ENCODE data around the gene PCDHA1.

The PCDHA1 gene

GRCh38 chr5:140992828-140993227, 206.9 kb downstream of the PCDHA1 start:
- Histone ChIP-seq H3K9ac (ENCODE audit: low read length) (no peak overlapping the region), H3K4me1 (ENCODE audit: low read length) (no peaks in the 10 kb centered on the region), H2AFZ (ENCODE audit: low read depth, low read length) (no peak overlapping the region), H3K4me3 (ENCODE audit: low read length) (no peak overlapping the region), H4K20me1 (ENCODE audit: insufficient read depth, low read length) (no peaks in the 10 kb centered on the region), H3K79me2 (ENCODE audit: low read length) (no peaks in the 10 kb centered on the region), H3K9me3 (ENCODE audit: insufficient read depth, low read length) (no peaks in the 10 kb centered on the region), H3K36me3 (replicated peaks; ENCODE audit: low read depth, low read length) (no peaks in the 10 kb centered on the region), H3K4me2 (ENCODE audit: low read length) (no peak overlapping the region), H3K27ac (ENCODE audit: low read length) (no peak overlapping the region), H3K27me3 (ENCODE audit: low read depth, low read length) (no peaks in the 10 kb centered on the region)
- no peak for TF ChIP-seq EZH2phosphoT487 (IDR thresholded peaks at IDR 0.05; ENCODE audit: low read depth)
- TF ChIP-seq CTCF (IDR thresholded peaks at IDR 0.05; ENCODE audit: low read depth, low read length): no peak

DNA sequence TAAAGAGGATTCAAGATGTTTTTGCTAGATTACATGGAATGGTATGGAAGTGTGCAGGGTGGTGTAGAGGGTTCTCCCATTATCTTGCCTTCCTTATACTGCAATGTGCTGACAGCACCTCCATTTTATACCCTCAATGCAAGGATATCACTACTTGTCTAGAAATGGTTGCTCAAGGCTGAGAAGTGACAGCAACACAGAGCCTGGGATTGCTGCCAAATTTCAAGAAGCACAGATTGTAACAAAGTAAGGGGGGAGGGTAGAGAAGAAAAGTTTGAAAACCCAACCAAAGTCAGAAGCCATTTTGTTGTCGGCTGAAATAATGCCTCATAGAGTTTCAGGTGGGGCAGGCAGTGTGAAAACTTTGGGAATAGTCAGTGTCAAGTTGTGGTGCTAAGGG, 210.1 kb downstream of the PCDHA1 start:
- H3K27me3 ChIP-seq (ENCODE audit: low read depth, low read length): no peaks in the 10 kb centered on the region
- H3K36me3 ChIP-seq (replicated peaks; ENCODE audit: low read depth, low read length): no peaks in the 10 kb centered on the region
- no peak overlapping the region for H3K4me3 ChIP-seq (ENCODE audit: low read length)
- no peak overlapping the region for H3K27ac ChIP-seq (ENCODE audit: low read length)
- H3K4me2 ChIP-seq (ENCODE audit: low read length): no peak overlapping the region
- H2AFZ ChIP-seq (ENCODE audit: low read depth, low read length): no peak overlapping the region
- no peaks in the 10 kb centered on the region for H4K20me1 ChIP-seq (ENCODE audit: insufficient read depth, low read length)
- no peaks in the 10 kb centered on the region for H3K79me2 ChIP-seq (ENCODE audit: low read length)
- no peak overlapping the region for H3K9ac ChIP-seq (ENCODE audit: low read length)
- no peaks in the 10 kb centered on the region for H3K4me1 ChIP-seq (ENCODE audit: low read length)
- TF ChIP-seq CTCF (IDR thresholded peaks at IDR 0.05; ENCODE audit: low read depth, low read length) (no peak), EZH2phosphoT487 (IDR thresholded peaks at IDR 0.05; ENCODE audit: low read depth) (no peak)
- H3K9me3 ChIP-seq (ENCODE audit: insufficient read depth, low read length): no peaks in the 10 kb centered on the region

DNA sequence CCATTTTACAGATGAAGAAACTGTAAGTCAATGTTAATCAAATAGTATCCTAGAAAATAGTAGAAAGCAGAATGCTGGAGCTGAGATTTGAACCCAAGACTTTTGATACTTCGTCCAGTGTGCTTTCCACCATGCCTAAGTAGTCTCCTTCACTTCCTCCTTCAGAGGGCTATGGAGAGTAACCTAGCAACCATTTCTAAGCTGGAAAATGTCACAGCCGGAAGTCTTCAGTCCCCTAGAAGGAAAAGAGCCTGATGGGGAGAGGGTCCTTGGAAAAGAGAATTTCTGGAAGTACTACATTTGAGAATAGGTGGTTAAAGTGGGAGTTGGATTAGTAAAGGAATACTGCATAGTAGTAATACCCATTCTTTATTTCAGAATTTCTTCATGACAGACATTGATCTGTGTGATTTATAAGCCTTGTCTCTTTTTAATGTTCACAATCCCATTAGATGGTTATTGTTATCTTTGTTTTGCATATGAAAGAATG, 213.0 kb downstream of the PCDHA1 start:
- no peak overlapping the region for H3K4me2 ChIP-seq (ENCODE audit: low read length)
- H3K36me3 ChIP-seq (replicated peaks; ENCODE audit: low read depth, low read length): no peaks in the 10 kb centered on the region
- no peaks in the 10 kb centered on the region for H3K4me1 ChIP-seq (ENCODE audit: low read length)
- TF ChIP-seq EZH2phosphoT487 (IDR thresholded peaks at IDR 0.05; ENCODE audit: low read depth) (no peak), CTCF (IDR thresholded peaks at IDR 0.05; ENCODE audit: low read depth, low read length) (no peak)
- H3K9ac ChIP-seq (ENCODE audit: low read length): no peak overlapping the region
- H3K9me3 ChIP-seq (ENCODE audit: insufficient read depth, low read length): no peaks in the 10 kb centered on the region
- no peaks in the 10 kb centered on the region for H4K20me1 ChIP-seq (ENCODE audit: insufficient read depth, low read length)
- no peak overlapping the region for H2AFZ ChIP-seq (ENCODE audit: low read depth, low read length)
- H3K79me2 ChIP-seq (ENCODE audit: low read length): no peaks in the 10 kb centered on the region
- H3K27ac ChIP-seq (ENCODE audit: low read length): no peak overlapping the region
- H3K27me3 ChIP-seq (ENCODE audit: low read depth, low read length): no peaks in the 10 kb centered on the region
- no peak overlapping the region for H3K4me3 ChIP-seq (ENCODE audit: low read length)

DNA sequence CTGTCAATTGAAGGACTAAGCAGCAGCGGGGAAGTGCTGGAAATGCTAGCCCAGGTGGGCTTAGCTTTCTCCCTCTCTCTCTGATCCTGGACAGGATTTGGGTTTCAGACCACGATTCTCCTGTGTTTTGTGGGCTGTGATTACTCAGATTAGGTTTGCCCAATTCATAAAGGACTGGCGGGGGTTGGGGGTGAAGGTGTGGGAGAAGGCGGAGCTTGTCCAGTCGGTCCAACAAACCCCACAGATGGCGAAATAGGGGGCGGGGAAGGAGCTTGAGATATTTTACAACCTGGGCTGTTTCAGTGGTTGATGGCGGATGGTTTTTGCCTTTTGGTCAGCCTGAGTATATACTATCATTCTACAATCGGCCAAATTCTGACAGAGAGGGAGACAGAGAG, 215.5 kb downstream of the PCDHA1 start:
- Histone ChIP-seq H3K4me1 (ENCODE audit: low read length) (no peaks in the 10 kb centered on the region), H3K27me3 (ENCODE audit: low read depth, low read length) (no peaks in the 10 kb centered on the region), H3K27ac (ENCODE audit: low read length) (no peak overlapping the region), H2AFZ (ENCODE audit: low read depth, low read length) (no peak overlapping the region), H3K36me3 (replicated peaks; ENCODE audit: low read depth, low read length) (no peaks in the 10 kb centered on the region), H4K20me1 (ENCODE audit: insufficient read depth, low read length) (no peaks in the 10 kb centered on the region), H3K4me2 (ENCODE audit: low read length) (no peak overlapping the region), H3K9ac (ENCODE audit: low read length) (no peak overlapping the region), H3K9me3 (ENCODE audit: insufficient read depth, low read length) (no peaks in the 10 kb centered on the region), H3K79me2 (ENCODE audit: low read length) (no peaks in the 10 kb centered on the region), H3K4me3 (ENCODE audit: low read length) (no peak overlapping the region)
- no peak for TF ChIP-seq CTCF (IDR thresholded peaks at IDR 0.05; ENCODE audit: low read depth, low read length)
- TF ChIP-seq EZH2phosphoT487 (IDR thresholded peaks at IDR 0.05; ENCODE audit: low read depth): no peak

Measured in OCI-LY3 (cell line).